Natural killer cell (primary cell): ENCODE results near the gene NPW. TPM values are rescaled to one million over a fixed set of nuclear protein-coding genes. Genes with fewer than 3 reads are reported as not detected.

Experiments used
- ATAC-seq, 3 donors: fragments of 150-1000 bp in 2 of 3; fragments of 200-7000 bp in 1 of 3; cut with Tn5 transposase; 1 replicate in 1 of 3; 2 replicates in 2 of 3; pipeline ENCODE4 v1.10.0; 2021; ENCODE audit warnings: mild to moderate bottlenecking in 2 of 3, moderate library complexity in 2 of 3
- DNase-seq, 2 donors: peaks; one replicate each; pipeline versions ENCODE4 v3.0.0 to v3.0.0-alpha.2; 2013 to 2021; ENCODE audit warnings: mixed read lengths in 1 of 2
- H3K27ac ChIP-seq: one replicate; pipeline ENCODE4 v1.5.1; 2013; ENCODE audit warnings: mild to moderate bottlenecking, low read length
- H3K27me3 ChIP-seq: one replicate; pipeline ENCODE4 v1.6.1; 2013; ENCODE audit warnings: low read length; ENCODE audit not compliant: control insufficient read depth, insufficient read depth
- H3K36me3 ChIP-seq: one replicate; pipeline ENCODE4 v1.6.1; 2013; ENCODE audit warnings: low read length; ENCODE audit not compliant: control insufficient read depth, insufficient read depth
- H3K4me1 ChIP-seq: one replicate; pipeline ENCODE4 v1.6.1; 2013; ENCODE audit warnings: low read length; ENCODE audit not compliant: control insufficient read depth, insufficient read depth
- H3K4me3 ChIP-seq: one replicate; pipeline ENCODE4 v1.5.1; 2013; ENCODE audit warnings: low read length
- H3K9me3 ChIP-seq: one replicate; pipeline ENCODE4 v1.6.1; 2013; ENCODE audit warnings: low read length; ENCODE audit not compliant: control insufficient read depth, insufficient read depth
- H3K27ac Mint-ChIP-seq, 2 donors: one replicate each; pipeline ENCODE4 v1.8.0; 2022; ENCODE audit warnings: mild to moderate bottlenecking in 2 of 2, mixed read lengths in 2 of 2, moderate library complexity in 1 of 2
- H3K27me3 Mint-ChIP-seq, 2 donors: one replicate each; pipeline ENCODE4 v1.8.0; 2022; ENCODE audit warnings: low read depth in 2 of 2, mixed read lengths in 2 of 2
- H3K36me3 Mint-ChIP-seq: one replicate; pipeline ENCODE4 v1.8.0; 2022; ENCODE audit warnings: mixed read lengths
- H3K4me1 Mint-ChIP-seq, 2 donors: one replicate each; pipeline ENCODE4 v1.8.0; 2022; ENCODE audit warnings: mixed read lengths in 2 of 2
- H3K4me3 Mint-ChIP-seq: one replicate; pipeline ENCODE4 v1.8.0; 2022; ENCODE audit warnings: mild to moderate bottlenecking, moderate library complexity, mixed read lengths
- H3K9me3 Mint-ChIP-seq, 2 donors: one replicate each; pipeline ENCODE4 v1.8.0; 2022; ENCODE audit warnings: mixed read lengths in 2 of 2
- WGBS: methylation state at CpG from one replicate; pipeline ENCODE4 v1.1.7; 2013; ENCODE audit warnings: missing lambda C conversion rate; ENCODE audit not compliant: insufficient coverage; 5-methylcytosine and 5-hydroxymethylcytosine counted together
- intact Hi-C: fragments of 100-400 bp; cut with micrococcal nuclease; formaldehyde crosslinking; loops from one replicate; pipeline ENCODE4 v1.14.2; 2022
- total RNA-seq, 4 donors: library from RNA; stranded (reverse); fragments of 120-200 nt in 1 of 4; gene quantifications; one replicate each; pipeline versions ENCODE4 v1.2.3 to v1.2.4, GENCODE V29; 2013 to 2022
- TF ChIP-seq, protein P1 (sequence below): fragments of 200-600 bp; IDR thresholded peaks from one replicate; pipeline ENCODE4 v1.8.0; 2022; ENCODE audit warnings: antibody characterized with exemption

Gene NPW
- total RNA-seq, 3 donors from 2014 or later (not counting 1 experiment from before 2014, with no cell fraction given): 0.80 TPM; not detected in 2

DNA sequence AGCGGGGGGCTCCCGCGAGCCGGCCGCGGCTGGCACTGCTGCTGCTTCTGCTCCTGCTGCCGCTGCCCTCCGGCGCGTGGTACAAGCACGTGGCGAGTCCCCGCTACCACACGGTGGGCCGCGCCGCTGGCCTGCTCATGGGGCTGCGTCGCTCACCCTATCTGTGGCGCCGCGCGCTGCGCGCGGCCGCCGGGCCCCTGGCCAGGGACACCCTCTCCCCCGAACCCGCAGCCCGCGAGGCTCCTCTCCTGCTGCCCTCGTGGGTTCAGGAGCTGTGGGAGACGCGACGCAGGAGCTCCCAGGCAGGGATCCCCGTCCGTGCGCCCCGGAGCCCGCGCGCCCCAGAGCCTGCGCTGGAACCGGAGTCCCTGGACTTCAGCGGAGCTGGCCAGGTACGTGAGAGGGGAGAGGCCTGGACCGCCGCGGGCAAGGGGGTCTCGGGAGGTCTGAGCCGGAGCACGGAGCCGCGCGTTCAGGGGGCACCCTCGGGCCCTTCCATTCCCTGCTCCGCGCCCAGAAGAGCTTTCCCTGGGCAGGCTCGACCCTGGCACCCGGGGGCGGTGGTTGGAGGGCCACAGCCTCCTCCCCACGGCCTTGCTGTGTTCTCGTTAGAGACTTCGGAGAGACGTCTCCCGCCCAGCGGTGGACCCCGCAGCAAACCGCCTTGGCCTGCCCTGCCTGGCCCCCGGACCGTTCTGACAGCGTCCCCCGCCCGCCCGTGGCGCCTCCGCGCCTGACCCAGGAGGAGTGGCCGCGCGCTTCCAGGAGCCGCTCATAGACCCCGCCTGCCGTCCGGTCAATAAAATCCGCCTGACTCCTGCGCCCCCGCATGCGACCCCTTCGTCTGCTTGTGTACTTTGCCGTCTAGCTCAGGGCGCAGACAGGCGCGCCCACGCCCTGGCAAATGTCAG, 591 bp downstream of the NPW start:
- intact Hi-C loops: loop anchor here (10.0 kb wide), 1 partner anchor 245 kb away; the partner anchor contains the start of gene RNPS1
- H3K36me3 Mint-ChIP-seq: no peaks in the 10 kb centered on the region
- H3K9me3 Mint-ChIP-seq: no peaks in the 10 kb centered on the region
- no peak overlapping the region for H3K27ac Mint-ChIP-seq
- peaks cover 16% of the 10 kb centered on the region for H3K27me3 ChIP-seq
- H3K4me3 ChIP-seq: no peak overlapping the region
- peaks cover 0 to 27% of the 10 kb centered on the region in 2 donors for H3K27me3 Mint-ChIP-seq
- H3K36me3 ChIP-seq: no peaks in the 10 kb centered on the region
- no peaks in the 10 kb centered on the region for H3K9me3 ChIP-seq
- no peak overlapping the region for H3K4me3 Mint-ChIP-seq
- ATAC-seq (no peak), DNase-seq (no peak)
- peaks cover 8 to 17% of the 10 kb centered on the region in 2 donors for H3K4me1 Mint-ChIP-seq
- WGBS: 3% methylated on average over 96 of the region's 96 CpGs
- TF ChIP-seq, protein P1, sequence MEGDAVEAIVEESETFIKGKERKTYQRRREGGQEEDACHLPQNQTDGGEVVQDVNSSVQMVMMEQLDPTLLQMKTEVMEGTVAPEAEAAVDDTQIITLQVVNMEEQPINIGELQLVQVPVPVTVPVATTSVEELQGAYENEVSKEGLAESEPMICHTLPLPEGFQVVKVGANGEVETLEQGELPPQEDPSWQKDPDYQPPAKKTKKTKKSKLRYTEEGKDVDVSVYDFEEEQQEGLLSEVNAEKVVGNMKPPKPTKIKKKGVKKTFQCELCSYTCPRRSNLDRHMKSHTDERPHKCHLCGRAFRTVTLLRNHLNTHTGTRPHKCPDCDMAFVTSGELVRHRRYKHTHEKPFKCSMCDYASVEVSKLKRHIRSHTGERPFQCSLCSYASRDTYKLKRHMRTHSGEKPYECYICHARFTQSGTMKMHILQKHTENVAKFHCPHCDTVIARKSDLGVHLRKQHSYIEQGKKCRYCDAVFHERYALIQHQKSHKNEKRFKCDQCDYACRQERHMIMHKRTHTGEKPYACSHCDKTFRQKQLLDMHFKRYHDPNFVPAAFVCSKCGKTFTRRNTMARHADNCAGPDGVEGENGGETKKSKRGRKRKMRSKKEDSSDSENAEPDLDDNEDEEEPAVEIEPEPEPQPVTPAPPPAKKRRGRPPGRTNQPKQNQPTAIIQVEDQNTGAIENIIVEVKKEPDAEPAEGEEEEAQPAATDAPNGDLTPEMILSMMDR: no peak
- no peak overlapping the region for H3K27ac ChIP-seq
- peaks cover 25% of the 10 kb centered on the region for H3K4me1 ChIP-seq

DNA sequence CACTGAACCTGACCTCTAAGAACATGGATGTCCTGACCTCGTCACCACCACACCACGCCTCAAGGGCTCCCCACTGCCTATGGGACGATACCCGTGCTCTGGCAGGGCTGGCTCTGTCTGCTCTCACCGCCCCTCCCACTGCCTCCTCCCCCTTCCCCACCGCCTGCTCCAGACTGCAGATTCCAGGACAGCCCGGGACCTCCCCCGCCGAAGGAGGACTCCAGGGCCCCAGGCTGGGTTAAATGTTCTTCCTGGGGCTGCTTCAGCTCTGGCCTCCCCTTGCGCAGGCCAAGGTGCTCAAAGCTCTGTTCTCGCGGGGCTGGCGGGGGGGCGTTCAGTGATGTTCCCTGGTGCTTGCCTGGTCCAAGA, 3.1 kb downstream of the NPW start:
- TF ChIP-seq, protein P1: no peak
- H3K4me3 Mint-ChIP-seq: peak overlapping the region; percentile 80
- Histone ChIP-seq H3K9me3 (no peaks in the 10 kb centered on the region), H3K27me3 (peaks cover 17% of the 10 kb centered on the region), H3K36me3 (no peaks in the 10 kb centered on the region), H3K4me3 (peak overlapping the region; percentile 11), H3K27ac (no peak overlapping the region), H3K4me1 (peaks cover 39% of the 10 kb centered on the region)
- peaks cover 8 to 21% of the 10 kb centered on the region in 2 donors for H3K4me1 Mint-ChIP-seq
- DNase-seq (no peak), ATAC-seq (peak; percentile 1 to 14 (median 3))
- WGBS: 3% methylated on average over 14 of the region's 14 CpGs
- no peaks in the 10 kb centered on the region for H3K9me3 Mint-ChIP-seq
- H3K27me3 Mint-ChIP-seq: peaks cover 0 to 27% of the 10 kb centered on the region in 2 donors
- no peaks in the 10 kb centered on the region for H3K36me3 Mint-ChIP-seq
- intact Hi-C loops: loop anchor here (1.0 to 10.0 kb wide), 4 partner anchors 25 to 242 kb away; partner anchors contain the start of genes NTHL1, RNPS1, TRAF7 and TSC2
- peak overlapping the region in 1 of 2 donors; percentile 80 for H3K27ac Mint-ChIP-seq

DNA sequence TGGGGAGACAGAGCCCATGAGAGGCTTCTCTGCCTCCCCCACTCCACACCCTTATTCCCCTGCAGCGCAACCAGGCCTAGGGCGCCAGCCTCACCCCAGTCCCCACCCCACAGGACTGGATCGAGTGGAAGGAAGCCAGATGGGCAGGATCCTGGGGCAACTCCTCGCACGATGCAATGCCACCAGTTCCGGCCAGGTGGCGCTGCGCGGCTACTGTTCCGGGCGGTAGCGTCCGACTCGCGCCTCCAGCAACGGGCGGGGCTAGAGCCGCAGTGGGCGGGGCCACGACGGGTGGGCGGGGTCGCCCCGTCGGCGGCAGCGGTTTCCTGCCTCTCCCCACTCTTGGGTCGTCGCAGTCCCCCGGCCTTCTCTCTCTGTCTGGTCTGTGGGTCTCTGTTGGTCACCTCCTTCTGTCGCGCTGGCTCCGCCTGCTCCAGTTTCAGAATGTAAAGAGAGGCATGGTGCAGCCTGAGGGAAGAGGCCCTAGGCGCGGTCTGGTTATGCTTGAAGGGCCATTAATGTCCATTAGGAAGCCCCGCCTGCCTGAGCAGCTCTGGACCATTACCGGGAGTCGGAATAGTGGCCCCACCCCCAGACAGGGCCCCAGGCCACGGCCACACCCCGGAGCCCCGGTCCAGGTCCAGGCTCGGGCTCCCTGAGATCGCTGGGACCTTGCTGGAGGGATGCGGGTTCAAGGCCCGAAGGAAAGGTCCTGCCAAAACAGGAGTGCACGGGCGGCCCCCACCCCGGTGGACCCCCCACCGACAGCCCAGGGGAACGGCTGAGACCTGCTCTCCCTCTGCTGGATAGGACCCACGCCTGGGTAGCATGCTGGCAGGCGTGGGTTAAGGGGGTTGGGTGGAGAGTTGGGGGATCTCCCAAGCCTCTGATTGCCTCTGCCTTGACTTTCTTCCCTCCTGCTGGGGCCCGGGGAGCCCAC, 3.8 kb downstream of the NPW start:
- TF ChIP-seq, protein P1: peak; percentile 93
- Mint-ChIP-seq H3K4me3 (peak overlapping the region; percentile 80), H3K9me3 (no peaks in the 10 kb centered on the region), H3K27me3 (peaks cover 0 to 24% of the 10 kb centered on the region in 2 donors), H3K36me3 (no peaks in the 10 kb centered on the region), H3K4me1 (peaks cover 8 to 21% of the 10 kb centered on the region in 2 donors), H3K27ac (peak overlapping the region; percentile 73 to 80)
- H3K36me3 ChIP-seq: no peaks in the 10 kb centered on the region
- DNase-seq: peak; percentile 96 to 97
- intact Hi-C loops: loop anchor here (1.0 to 10.0 kb wide), 4 partner anchors 24 to 241 kb away; partner anchors contain the start of genes NTHL1, RNPS1, TRAF7 and TSC2
- WGBS: 12% methylated on average over 51 of the region's 53 CpGs
- peak; percentile 92 to 98 (median 95) for ATAC-seq
- H3K4me1 ChIP-seq: peaks cover 40% of the 10 kb centered on the region
- H3K27ac ChIP-seq: peak overlapping the region; percentile 78
- H3K9me3 ChIP-seq: no peaks in the 10 kb centered on the region
- H3K27me3 ChIP-seq: peaks cover 19% of the 10 kb centered on the region
- peak overlapping the region; percentile 24 for H3K4me3 ChIP-seq
